Measurements from ENCODE around the gene RHOH.

The RHOH gene

DNA sequence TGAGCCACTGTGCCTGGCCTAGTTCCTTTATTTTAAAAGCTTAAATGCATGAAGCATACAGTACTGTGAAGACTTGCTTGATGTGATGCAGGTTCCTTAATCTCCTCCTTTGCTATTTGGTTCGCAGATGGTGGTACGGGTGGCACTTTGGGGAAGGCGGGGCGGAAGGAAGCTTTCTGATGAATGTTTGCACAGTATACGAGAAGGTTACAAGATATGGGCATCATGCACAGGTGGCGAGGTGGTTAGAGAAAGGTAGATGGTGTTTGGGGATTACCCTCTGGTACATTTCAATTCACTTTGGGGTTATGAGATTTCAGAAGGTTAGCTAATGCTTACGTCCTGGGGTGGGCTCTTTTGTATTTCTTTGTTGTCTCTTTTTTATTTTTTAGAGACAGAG lies 17.2 kb downstream of the RHOH start:
- Histone ChIP-seq H3K36me3 (ENCODE audit: low read depth) (no peaks in the 10 kb centered on the region), H3K4me1 (ENCODE audit: insufficient read depth, poor library complexity, severe bottlenecking) (peaks cover 14% of the 10 kb centered on the region), H3K9me3 (ENCODE audit: severe bottlenecking) (no peaks in the 10 kb centered on the region), H3K27me3 (ENCODE audit: insufficient read depth, poor library complexity, severe bottlenecking) (no peaks in the 10 kb centered on the region), H3K27ac (ENCODE audit: poor library complexity, severe bottlenecking) (no peak overlapping the region), H3K4me3 (ENCODE audit: severe bottlenecking) (no peak overlapping the region)
- ATAC-seq (ENCODE audit: low read depth): no peak
- DNase-seq (ENCODE audit: low spot score): no peak
- TF ChIP-seq, protein P1, sequence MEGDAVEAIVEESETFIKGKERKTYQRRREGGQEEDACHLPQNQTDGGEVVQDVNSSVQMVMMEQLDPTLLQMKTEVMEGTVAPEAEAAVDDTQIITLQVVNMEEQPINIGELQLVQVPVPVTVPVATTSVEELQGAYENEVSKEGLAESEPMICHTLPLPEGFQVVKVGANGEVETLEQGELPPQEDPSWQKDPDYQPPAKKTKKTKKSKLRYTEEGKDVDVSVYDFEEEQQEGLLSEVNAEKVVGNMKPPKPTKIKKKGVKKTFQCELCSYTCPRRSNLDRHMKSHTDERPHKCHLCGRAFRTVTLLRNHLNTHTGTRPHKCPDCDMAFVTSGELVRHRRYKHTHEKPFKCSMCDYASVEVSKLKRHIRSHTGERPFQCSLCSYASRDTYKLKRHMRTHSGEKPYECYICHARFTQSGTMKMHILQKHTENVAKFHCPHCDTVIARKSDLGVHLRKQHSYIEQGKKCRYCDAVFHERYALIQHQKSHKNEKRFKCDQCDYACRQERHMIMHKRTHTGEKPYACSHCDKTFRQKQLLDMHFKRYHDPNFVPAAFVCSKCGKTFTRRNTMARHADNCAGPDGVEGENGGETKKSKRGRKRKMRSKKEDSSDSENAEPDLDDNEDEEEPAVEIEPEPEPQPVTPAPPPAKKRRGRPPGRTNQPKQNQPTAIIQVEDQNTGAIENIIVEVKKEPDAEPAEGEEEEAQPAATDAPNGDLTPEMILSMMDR (IDR thresholded peaks at IDR 0.05; ENCODE audit: poor library complexity, severe bottlenecking): no peak

DNA sequence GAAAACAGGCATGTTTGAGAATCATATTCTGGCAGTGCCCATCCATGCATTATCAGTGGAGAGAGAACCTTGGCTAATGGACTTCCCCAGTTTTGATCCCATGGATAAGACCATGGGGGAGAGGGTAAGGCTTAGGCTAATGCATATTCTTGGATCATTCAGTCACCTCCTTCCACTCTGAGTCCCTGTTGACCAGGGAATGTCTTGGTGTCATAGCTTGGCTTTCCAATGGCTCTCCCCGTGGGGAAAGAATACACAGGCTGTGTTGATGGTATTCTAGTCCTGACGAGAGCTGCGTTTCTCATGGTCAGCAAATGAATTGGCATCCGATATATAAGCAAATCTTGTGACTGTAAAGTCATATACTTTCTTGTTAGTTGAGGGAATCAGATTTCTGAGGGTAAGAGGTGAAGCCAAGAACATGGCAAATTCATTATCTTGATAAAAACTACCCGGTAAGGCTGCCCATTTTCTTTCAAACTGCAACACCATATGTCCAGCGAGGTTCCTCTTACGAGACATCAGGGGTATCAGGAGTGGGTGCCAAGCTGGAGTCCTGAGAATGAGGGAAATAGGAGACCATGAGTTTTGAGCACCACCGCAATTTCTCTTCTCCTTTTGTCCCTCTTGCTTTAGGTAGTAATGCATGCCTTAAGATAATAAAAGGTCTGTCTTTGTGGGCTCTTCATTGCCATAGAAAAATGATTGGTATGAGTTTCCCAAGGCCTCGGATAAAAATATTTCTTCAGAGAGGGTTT lies 18.0 kb downstream of the RHOH start:
- ATAC-seq (ENCODE audit: low read depth) (no peak), DNase-seq (ENCODE audit: low spot score) (no peak)
- H3K4me3 ChIP-seq (ENCODE audit: severe bottlenecking): no peak overlapping the region
- H3K27me3 ChIP-seq (ENCODE audit: insufficient read depth, poor library complexity, severe bottlenecking): no peaks in the 10 kb centered on the region
- peaks cover 14% of the 10 kb centered on the region for H3K4me1 ChIP-seq (ENCODE audit: insufficient read depth, poor library complexity, severe bottlenecking)
- H3K36me3 ChIP-seq (ENCODE audit: low read depth): no peaks in the 10 kb centered on the region
- TF ChIP-seq, protein P1 (IDR thresholded peaks at IDR 0.05; ENCODE audit: poor library complexity, severe bottlenecking): no peak
- H3K9me3 ChIP-seq (ENCODE audit: severe bottlenecking): no peaks in the 10 kb centered on the region
- no peak overlapping the region for H3K27ac ChIP-seq (ENCODE audit: poor library complexity, severe bottlenecking)

DNA sequence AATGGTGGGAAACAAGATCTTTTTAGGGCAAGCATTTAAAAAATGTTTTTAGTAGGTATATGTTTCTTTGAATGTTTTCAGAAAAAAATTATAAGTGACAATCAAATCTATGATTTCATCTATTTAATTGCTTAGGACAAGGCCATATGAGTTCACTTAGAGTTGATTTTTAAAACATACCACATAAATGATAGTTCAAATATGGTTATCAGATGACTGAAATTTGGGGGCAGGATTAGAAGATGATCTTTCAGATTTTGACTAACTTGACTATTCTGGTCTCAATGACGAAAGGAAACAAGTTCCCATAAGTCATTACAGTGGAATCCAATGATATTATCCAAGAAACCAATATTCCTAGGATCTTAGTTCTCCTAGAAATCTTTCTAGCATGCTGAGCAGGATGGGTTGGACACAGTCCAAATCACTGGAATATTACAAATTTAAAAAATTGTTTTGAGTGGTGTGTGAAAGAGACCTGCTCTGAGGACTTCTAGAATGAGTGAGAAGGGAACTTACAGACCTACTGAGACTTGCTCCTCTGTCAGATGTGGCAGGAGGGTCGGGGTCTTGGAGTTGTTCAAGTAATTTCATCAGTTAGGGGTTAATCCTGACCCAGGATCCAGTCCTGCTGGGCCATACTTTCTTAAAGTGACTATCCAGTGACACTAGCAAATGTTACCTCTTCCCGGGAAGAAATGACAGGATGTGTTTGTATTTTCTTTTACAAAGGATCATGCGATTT lies 20.0 kb downstream of the RHOH start:
- Histone ChIP-seq H3K27me3 (ENCODE audit: insufficient read depth, poor library complexity, severe bottlenecking) (no peaks in the 10 kb centered on the region), H3K4me3 (ENCODE audit: severe bottlenecking) (no peak overlapping the region), H3K4me1 (ENCODE audit: insufficient read depth, poor library complexity, severe bottlenecking) (peaks cover 5% of the 10 kb centered on the region), H3K9me3 (ENCODE audit: severe bottlenecking) (no peaks in the 10 kb centered on the region), H3K27ac (ENCODE audit: poor library complexity, severe bottlenecking) (no peak overlapping the region), H3K36me3 (ENCODE audit: low read depth) (no peaks in the 10 kb centered on the region)
- ATAC-seq (ENCODE audit: low read depth): no peak
- no peak for DNase-seq (ENCODE audit: low spot score)
- TF ChIP-seq, protein P1 (IDR thresholded peaks at IDR 0.05; ENCODE audit: poor library complexity, severe bottlenecking): no peak

DNA sequence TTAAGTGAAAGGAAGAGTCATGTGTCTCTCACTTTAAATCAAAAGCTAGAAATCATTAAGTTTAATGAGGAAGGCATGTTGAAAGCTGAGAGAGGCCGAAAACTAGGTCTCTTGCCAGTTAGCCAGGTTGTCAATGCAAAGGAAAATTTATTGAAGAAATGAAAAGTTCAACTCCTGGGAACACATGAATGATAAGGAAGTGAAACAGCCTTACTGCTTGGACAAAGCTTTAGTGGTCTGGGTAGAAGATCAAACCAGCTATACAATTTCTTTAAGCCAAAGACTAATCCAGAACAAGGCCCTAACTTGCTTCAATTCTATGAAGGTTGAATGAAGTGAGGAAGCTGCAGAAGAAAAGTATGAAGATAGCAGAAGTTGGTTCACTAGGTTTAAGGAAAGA lies 24.9 kb downstream of the RHOH start:
- TF ChIP-seq, protein P1 (IDR thresholded peaks at IDR 0.05; ENCODE audit: poor library complexity, severe bottlenecking): no peak
- no peak overlapping the region for H3K27ac ChIP-seq (ENCODE audit: poor library complexity, severe bottlenecking)
- H3K9me3 ChIP-seq (ENCODE audit: severe bottlenecking): no peaks in the 10 kb centered on the region
- ATAC-seq (ENCODE audit: low read depth): no peak
- H3K27me3 ChIP-seq (ENCODE audit: insufficient read depth, poor library complexity, severe bottlenecking): no peaks in the 10 kb centered on the region
- no peaks in the 10 kb centered on the region for H3K36me3 ChIP-seq (ENCODE audit: low read depth)
- no peak for DNase-seq (ENCODE audit: low spot score)
- H3K4me3 ChIP-seq (ENCODE audit: severe bottlenecking): no peak overlapping the region
- H3K4me1 ChIP-seq (ENCODE audit: insufficient read depth, poor library complexity, severe bottlenecking): peaks cover 3% of the 10 kb centered on the region

DNA sequence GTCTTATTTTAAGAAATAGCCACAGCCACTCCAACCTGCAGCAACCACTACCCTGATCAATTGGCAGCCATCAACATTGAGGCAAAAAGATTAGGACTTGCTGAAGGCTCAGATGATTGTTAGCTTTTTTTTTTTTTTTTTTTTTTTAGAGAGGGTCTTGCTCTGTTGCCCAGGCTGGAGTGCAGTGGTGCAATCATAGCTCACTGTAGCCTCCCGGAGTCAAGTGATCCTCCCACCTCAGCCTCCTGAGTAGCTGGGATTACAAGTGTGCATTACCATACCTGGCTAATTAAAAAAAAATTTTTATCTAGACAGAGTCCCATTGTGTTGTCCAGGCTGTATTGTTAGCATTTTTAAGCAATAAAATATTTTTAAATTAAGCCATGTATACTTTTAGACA lies 26.5 kb downstream of the RHOH start:
- H3K4me3 ChIP-seq (ENCODE audit: severe bottlenecking): no peak overlapping the region
- H3K4me1 ChIP-seq (ENCODE audit: insufficient read depth, poor library complexity, severe bottlenecking): no peaks in the 10 kb centered on the region
- ATAC-seq (ENCODE audit: low read depth) (no peak), DNase-seq (ENCODE audit: low spot score) (no peak)
- no peaks in the 10 kb centered on the region for H3K27me3 ChIP-seq (ENCODE audit: insufficient read depth, poor library complexity, severe bottlenecking)
- TF ChIP-seq, protein P1 (IDR thresholded peaks at IDR 0.05; ENCODE audit: poor library complexity, severe bottlenecking): no peak
- no peak overlapping the region for H3K27ac ChIP-seq (ENCODE audit: poor library complexity, severe bottlenecking)
- no peaks in the 10 kb centered on the region for H3K9me3 ChIP-seq (ENCODE audit: severe bottlenecking)
- H3K36me3 ChIP-seq (ENCODE audit: low read depth): no peaks in the 10 kb centered on the region
